Prostate gland (tissue), 2 donors: Measurements from ENCODE around the gene CHRNB4.

Experiments used
- POLR2A ChIP-seq: fragments of 450-650 bp; IDR thresholded peaks from one replicate; pipeline ENCODE4 v1.6.1; 2016; ENCODE audit warnings: antibody characterized with exemption, mild to moderate bottlenecking
- POLR2AphosphoS5 ChIP-seq: sonication (generic); formaldehyde crosslinking; IDR thresholded peaks from one replicate; pipeline ENCODE4 v1.6.1; 2017; ENCODE audit warnings: antibody characterized with exemption
- TF ChIP-seq, protein P1 (sequence below), 4 experiments: fragments of 200-600 bp in 2 of 4; fragments of 450-650 bp in 2 of 4; sonication (generic) in 2 of 4; IDR thresholded peaks; 1 replicate in 3 of 4; 2 replicates in 1 of 4; pipeline ENCODE4 v1.5.1; 2016 to 2019; ENCODE audit warnings: antibody characterized with exemption in 4 of 4, mild to moderate bottlenecking in 2 of 4, moderate library complexity in 2 of 4

DNA sequence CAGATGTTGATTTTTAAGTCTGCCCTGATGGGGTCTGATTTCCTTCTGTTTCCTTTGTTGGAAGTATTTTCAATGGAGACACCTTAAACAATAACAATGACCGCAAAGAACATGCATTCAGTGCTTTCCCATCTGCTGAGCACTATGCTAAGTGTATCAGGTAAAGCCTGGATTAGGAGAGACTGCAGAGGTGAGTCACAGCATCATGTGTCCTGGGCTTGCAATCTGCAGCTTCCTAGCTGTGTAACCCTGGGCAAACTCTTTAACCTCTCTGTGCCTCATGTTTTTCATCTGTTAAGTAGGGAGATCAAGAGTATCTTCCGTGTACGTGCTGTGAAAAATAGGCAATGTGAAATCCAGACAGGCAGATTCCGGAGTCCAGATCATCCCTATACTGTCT lies 13.3 kb upstream of the CHRNB4 start:
- no peak for TF ChIP-seq POLR2A
- TF ChIP-seq, protein P1, sequence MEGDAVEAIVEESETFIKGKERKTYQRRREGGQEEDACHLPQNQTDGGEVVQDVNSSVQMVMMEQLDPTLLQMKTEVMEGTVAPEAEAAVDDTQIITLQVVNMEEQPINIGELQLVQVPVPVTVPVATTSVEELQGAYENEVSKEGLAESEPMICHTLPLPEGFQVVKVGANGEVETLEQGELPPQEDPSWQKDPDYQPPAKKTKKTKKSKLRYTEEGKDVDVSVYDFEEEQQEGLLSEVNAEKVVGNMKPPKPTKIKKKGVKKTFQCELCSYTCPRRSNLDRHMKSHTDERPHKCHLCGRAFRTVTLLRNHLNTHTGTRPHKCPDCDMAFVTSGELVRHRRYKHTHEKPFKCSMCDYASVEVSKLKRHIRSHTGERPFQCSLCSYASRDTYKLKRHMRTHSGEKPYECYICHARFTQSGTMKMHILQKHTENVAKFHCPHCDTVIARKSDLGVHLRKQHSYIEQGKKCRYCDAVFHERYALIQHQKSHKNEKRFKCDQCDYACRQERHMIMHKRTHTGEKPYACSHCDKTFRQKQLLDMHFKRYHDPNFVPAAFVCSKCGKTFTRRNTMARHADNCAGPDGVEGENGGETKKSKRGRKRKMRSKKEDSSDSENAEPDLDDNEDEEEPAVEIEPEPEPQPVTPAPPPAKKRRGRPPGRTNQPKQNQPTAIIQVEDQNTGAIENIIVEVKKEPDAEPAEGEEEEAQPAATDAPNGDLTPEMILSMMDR (IDR thresholded peaks at IDR 0.05) = no peak
- no peak for TF ChIP-seq POLR2AphosphoS5
